Measurements from ENCODE around the gene DCLK1.

- TF ChIP-seq POLR2AphosphoS5 (IDR thresholded peaks at IDR 0.05; ENCODE audit: low read depth) (no peak), CTCF (IDR thresholded peaks at IDR 0.05; ENCODE audit: insufficient read depth, low read length) (no peak), SPI1 (IDR thresholded peaks at IDR 0.05; ENCODE audit: borderline replicate concordance, low read depth) (no peak)
Observed at GRCh38 chr13:36057547-36057946, 73.6 kb downstream of the DCLK1 start.
